ENCODE measurements around the gene CRIP2. TPM values are rescaled to one million over a fixed set of nuclear protein-coding genes. Genes with fewer than 3 reads are reported as not detected.

Gene CRIP2
- total RNA-seq, 6 experiments from 2014 or later, result 11.2 to 50.0 (median 27.5) TPM

DNA sequence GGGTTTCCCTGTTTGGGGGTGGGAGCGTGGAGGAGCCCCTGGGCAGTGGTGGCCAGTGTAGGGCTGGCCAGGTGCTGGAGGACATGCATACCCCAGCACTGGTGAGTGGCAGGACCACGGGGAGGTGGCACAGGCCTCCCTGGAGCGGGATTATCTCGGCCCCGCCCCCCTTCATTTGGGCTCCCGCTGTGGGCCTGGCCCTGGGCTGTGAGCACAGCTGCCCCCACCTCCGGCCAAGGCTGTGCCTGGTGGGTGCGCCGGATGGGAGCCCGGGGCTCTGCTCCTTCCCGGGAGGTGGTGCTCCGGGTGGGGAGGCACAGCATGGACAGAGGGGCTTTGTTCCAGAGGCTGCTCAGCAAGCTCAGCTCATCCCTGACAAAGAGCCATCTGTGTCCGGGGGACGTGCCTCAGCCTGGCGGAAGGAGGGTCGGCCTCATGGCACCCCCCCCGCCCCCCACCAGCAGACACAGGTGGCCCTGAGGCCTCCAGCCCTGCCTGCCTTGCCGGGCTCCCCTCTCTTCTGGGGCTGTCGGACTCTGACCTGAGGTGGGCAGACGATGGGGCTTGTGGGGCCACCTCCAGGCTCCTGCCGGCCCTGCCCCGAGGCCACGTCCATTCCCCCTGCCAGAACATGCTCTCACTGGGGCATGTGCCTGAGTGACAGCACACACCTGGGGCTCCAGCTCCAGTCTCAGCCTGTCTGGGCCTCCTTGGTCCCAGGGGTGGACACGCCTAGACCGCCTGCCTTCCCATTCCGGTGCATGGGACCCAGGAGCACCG, 24.8 kb downstream of the CRIP2 start:
- WGBS (ENCODE audit: insufficient coverage, low coverage, low lambda C conversion rate, missing lambda C conversion rate), result 100% methylated on average over 1 of the region's 27 CpGs
- ATAC-seq, result no peak
- peak in 1 of 3 donors; percentile 54 for DNase-seq
- Histone ChIP-seq H3K36me3 (peaks cover 0 to 3% (median 0%) of the 10 kb centered on the region in 4 donors), H3K27ac (no peak overlapping the region), H3K27me3 (no peaks in the 10 kb centered on the region), H3K4me1 (peaks cover 0 to 28% (median 13%) of the 10 kb centered on the region in 4 donors), H3K4me3 (no peak overlapping the region), H3K9me3 (no peaks in the 10 kb centered on the region)
- no peak for TF ChIP-seq POLR2A (IDR thresholded peaks at IDR 0.05)
- TF ChIP-seq, protein P1, sequence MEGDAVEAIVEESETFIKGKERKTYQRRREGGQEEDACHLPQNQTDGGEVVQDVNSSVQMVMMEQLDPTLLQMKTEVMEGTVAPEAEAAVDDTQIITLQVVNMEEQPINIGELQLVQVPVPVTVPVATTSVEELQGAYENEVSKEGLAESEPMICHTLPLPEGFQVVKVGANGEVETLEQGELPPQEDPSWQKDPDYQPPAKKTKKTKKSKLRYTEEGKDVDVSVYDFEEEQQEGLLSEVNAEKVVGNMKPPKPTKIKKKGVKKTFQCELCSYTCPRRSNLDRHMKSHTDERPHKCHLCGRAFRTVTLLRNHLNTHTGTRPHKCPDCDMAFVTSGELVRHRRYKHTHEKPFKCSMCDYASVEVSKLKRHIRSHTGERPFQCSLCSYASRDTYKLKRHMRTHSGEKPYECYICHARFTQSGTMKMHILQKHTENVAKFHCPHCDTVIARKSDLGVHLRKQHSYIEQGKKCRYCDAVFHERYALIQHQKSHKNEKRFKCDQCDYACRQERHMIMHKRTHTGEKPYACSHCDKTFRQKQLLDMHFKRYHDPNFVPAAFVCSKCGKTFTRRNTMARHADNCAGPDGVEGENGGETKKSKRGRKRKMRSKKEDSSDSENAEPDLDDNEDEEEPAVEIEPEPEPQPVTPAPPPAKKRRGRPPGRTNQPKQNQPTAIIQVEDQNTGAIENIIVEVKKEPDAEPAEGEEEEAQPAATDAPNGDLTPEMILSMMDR (IDR thresholded peaks at IDR 0.05), result no peak
- intact Hi-C loops (cut with DNase I), result no loop called here

DNA sequence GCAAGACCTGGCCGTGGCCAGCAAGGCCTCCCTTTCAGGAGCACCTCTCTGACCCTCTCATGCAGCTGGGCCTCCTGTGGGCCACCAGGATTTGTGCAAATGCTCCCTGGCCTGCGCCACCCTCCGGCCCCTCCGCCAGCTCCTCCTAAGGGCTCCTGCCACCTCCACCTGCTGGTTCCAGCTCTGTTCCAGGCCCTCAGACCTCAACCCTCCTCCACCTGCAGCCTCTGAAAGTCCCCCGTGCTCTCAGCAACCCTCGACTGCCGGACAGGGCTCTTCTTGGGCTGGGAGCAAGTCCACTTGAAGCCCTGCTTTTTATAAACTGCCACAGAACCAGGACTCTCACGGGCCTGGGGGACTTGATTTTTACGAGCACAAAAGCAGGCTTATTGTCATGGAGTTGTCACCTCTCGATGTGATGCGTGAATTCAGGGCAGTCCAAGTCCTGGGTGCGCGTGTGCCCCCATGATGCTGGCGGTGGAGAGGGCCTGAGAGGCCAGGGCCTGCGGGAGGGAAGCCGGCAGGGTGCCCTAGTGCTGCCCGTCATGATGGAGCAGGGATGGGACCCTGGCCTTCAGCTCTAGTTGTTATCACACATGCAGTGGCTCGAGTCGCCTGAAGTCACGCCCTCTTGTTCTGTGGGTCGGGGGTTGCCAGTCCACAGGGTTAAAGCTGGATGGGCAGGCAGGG, 25.6 kb downstream of the CRIP2 start:
- Histone ChIP-seq H3K27me3 (no peaks in the 10 kb centered on the region), H3K4me3 (no peak overlapping the region), H3K9me3 (no peaks in the 10 kb centered on the region), H3K4me1 (peaks cover 0 to 23% (median 12%) of the 10 kb centered on the region in 4 donors), H3K27ac (no peak overlapping the region), H3K36me3 (peaks cover 0 to 3% (median 0%) of the 10 kb centered on the region in 4 donors)
- WGBS (ENCODE audit: insufficient coverage, low coverage, low lambda C conversion rate, missing lambda C conversion rate), result 82% methylated on average over 3 of the region's 21 CpGs
- DNase-seq (no peak), ATAC-seq (no peak)
- intact Hi-C loops (cut with DNase I), result no loop called here
- TF ChIP-seq POLR2A (IDR thresholded peaks at IDR 0.05), result no peak
- TF ChIP-seq, protein P1 (IDR thresholded peaks at IDR 0.05), result no peak

DNA sequence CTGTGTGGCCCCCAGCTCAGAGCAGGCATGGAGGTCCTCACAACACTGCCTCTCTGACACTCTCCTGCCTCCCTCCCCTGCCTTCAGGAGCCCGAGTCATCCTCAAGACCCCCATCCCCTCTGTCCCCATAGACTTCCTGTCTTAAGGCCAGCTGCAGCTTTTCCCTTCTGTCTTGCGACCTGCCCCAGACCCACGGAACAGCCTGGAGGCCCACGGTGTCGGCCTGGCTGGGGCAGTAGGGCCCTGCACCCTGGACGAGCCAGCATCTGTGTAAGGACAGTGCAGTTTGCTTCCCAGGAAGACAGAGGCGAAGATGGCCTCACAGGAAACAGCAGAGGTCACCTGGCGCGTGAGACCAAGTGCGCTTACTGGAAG, 26.1 kb downstream of the CRIP2 start:
- peaks cover 0 to 3% (median 0%) of the 10 kb centered on the region in 4 donors for H3K36me3 ChIP-seq
- ATAC-seq (no peak), DNase-seq (no peak)
- no peaks in the 10 kb centered on the region for H3K9me3 ChIP-seq
- H3K27ac ChIP-seq, result no peak overlapping the region
- H3K27me3 ChIP-seq, result no peaks in the 10 kb centered on the region
- H3K4me3 ChIP-seq, result no peak overlapping the region
- TF ChIP-seq POLR2A (IDR thresholded peaks at IDR 0.05), result no peak
- TF ChIP-seq, protein P1 (IDR thresholded peaks at IDR 0.05), result no peak
- intact Hi-C loops (cut with DNase I), result no loop called here
- H3K4me1 ChIP-seq, result peaks cover 0 to 22% (median 11%) of the 10 kb centered on the region in 4 donors
- 90% methylated on average over 7 of the region's 10 CpGs for WGBS (ENCODE audit: insufficient coverage, low coverage, low lambda C conversion rate, missing lambda C conversion rate)

DNA sequence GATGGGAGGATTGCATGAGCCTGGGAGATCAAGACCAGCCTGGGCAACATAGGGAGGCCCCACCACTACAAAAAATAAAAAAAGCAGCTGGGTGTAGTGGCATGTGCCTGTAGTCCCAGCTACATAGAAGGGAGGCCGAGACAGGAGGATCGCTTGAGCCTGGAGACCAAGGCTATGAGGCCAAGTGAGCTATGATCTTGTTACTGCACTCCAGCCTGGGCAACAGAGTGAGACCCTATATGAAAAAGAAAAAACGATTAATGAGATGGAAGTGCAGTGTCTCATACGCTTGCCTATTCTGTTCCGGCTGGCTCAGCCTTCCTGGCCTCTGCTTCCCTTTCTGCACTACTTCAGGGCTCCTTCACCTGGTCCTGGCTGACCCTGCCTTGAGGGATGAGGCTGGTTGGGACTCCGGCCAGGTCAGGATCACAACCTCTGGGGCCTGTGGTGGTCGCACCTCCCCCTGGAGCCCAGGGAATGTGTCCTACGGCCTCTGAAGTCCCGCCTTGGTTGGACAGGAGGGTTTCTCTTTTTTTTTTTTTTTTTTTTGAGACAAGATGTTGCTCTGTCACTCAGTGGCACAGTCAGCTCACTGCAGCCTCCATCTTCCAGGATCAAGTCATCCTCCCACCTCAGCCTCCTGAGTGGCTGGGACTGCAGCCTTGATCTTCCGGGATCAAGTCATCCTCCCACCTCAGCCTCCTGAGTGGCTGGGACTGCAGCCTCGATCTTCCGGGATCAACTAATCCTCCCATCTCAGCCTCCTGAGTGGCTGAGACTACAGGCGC, 27.1 kb downstream of the CRIP2 start:
- 88% methylated on average over 10 of the region's 13 CpGs for WGBS (ENCODE audit: insufficient coverage, low coverage, low lambda C conversion rate, missing lambda C conversion rate)

More for the DNA sequence above, 27.1 kb downstream of the CRIP2 start:
- no peak for TF ChIP-seq POLR2A (IDR thresholded peaks at IDR 0.05)
- TF ChIP-seq, protein P1 (IDR thresholded peaks at IDR 0.05), result no peak
- DNase-seq (no peak), ATAC-seq (no peak)
- intact Hi-C loops (cut with DNase I), result no loop called here
- Histone ChIP-seq H3K4me3 (no peak overlapping the region), H3K27ac (no peak overlapping the region), H3K27me3 (no peaks in the 10 kb centered on the region), H3K36me3 (peaks cover 0 to 3% (median 0%) of the 10 kb centered on the region in 4 donors), H3K4me1 (peaks cover 0 to 17% (median 7%) of the 10 kb centered on the region in 4 donors), H3K9me3 (no peaks in the 10 kb centered on the region)

All from right lobe of liver (tissue), 6 donors.